M059J (cell line): ENCODE data around the gene P2RX7. TPM values are rescaled to one million over a fixed set of nuclear protein-coding genes. Genes with fewer than 3 reads are reported as not detected.
"Not testable (repeated sequence)": the region's sequence is repeated elsewhere in the genome, so short reads cannot be mapped to it uniquely, and the experiment has no call there.

Experiments
- DNase-seq: peaks from one replicate; pipeline ENCODE4 v3.0.0-alpha.2; 2012; ENCODE audit warnings: low read depth
- total RNA-seq: library from RNA; depleted of rRNA; stranded (reverse); fragments of >200 nt; shearing (Covaris generic); gene quantifications from 2 replicates; pipeline ENCODE4 v1.2.3, GENCODE V29; 2014

The P2RX7 gene
- total RNA-seq, 1 experiment from 2014 or later, result 6.1 TPM

DNA sequence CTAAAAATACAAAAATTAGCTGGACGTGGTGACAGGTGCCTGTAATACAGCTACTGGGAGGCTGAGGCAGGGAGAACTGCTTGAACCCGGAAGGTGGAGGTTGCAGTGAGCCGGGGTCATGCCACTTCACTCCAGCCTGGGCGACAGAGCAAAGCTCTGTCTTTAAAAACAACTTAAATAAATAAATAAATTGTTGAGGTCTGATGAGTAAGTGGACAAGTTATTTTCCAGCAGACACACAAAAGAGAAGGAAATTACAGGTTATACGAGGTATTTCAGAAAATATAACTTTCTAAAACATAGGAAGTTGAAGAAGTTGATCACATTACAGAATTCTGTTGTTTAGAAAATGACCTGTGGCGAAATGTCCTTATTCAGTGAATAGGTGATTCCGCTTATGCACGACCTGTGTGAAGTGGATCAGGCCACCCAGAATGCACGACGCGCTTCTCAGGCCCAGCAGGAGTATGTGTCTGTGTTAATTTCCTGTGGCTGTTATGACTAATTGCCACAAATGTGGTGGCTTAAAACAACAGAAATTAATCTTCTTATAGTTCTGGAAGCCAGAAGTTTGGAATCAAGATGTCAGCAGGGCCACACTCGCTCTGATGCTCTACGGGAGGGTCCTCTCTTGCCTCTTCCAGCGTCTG lies 38.1 kb downstream of the P2RX7 start:
- DNase-seq, result peak; percentile 82

- DNase-seq, result no peak
Observed at GRCh38 chr12:121172145-121172544, 39.5 kb downstream of the P2RX7 start.

DNA sequence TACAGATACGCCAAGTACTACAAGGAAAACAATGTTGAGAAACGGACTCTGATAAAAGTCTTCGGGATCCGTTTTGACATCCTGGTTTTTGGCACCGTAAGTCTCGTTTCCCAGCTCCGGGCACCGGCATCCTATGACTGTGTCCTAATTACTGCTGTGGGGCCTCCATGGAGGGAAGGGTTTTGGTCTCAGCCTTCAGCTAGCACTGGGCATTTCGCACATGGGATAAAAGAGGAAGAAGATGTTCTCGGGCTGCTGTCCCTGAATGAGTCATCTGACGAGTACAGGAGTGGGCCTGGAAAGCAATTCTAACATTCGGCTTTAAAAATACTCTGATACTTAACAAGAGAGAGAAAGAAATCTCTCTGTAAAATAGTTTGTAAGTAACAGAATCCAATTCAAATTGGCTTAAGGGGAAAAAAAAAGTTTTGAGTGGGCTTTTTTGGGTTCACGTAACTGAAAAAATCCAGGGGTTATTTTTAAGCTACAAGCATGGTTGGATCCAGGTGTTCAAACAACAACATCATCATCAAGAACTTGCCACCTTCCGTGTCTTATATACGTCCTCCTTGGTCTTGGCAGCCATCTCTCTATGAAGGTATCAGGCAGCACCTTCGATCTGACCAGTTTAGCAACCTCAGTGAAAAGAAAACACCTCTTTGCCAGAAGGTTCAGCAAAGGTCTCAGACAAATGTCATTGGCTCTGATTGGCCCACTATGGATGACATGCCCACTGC lies 42.9 kb downstream of the P2RX7 start:
- no peak for DNase-seq

DNA sequence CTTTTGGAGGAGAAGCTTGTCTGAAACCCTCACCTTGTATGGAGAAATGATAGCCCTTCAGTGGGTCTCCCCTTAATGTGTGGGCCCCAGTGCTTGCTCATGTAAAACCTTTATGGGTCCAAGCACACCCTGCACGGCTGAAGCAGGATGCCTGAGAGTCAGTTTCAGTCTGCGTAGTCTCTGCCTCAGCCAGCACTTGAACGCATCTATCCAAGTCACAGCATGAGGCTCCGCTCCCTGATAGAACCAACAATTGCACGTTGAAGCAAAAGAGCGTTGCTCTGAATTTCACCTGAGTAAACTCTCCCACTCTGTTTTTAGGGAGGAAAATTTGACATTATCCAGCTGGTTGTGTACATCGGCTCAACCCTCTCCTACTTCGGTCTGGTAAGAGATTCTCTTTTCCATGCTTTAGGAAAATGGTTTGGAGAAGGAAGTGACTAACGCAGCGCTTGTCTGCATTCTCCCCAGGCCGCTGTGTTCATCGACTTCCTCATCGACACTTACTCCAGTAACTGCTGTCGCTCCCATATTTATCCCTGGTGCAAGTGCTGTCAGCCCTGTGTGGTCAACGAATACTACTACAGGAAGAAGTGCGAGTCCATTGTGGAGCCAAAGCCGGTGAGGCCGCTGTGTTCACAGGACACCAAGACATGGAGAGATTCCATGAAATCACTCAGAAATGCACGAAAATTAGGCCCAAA lies 44.3 kb downstream of the P2RX7 start:
- DNase-seq, result no peak

GRCh38 chr12:121181181-121181580 lies 48.5 kb downstream of the P2RX7 start:
- no peak for DNase-seq

- DNase-seq, result no peak
Observed at GRCh38 chr12:121182222-121182893, 49.7 kb downstream of the P2RX7 start.

- DNase-seq, result no peak
Observed at GRCh38 chr12:121184425-121184824, 51.7 kb downstream of the P2RX7 start.

DNA sequence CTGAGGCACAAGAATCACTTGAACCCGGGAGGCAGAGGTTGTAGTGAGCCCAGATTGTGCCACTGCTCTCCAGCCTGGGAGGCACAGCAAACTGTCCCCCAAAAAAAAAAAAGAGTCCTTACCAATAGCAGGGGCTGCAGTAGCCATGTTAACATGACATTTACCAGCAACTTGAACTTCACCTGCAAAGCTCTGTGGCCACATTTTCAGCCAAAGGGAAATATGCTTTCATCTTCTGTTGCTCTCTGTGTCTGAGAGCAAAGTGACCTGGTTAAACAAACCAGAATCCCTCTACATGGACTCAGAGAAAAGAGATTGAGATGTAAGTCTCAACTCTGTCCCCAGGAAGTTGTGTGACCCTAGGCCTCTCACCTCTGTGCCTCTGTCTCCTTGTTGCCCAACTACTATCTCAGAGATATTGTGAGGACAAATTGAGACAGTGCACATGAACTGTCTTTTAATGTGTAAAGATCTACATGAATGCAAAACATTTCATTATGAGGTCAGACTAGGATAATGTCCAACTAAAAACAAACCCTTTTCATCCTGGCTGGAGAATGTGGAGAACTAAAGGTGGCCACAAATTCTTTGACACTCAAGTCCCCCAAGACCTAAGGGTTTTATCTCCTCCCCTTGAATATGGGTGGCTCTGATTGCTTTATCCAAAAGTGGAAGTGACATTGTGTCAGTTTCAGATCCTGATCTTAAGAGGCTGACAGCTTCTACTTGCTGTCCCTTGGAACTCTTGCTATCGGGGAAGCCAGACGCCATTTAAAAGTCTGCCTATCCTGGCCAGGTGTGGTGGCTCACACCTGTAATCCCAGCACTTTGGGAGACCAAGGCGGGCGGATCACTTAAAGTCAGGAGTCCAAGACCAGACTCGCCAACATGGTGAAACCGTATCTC lies 52.6 kb downstream of the P2RX7 start:
- DNase-seq, result no peak

DNA sequence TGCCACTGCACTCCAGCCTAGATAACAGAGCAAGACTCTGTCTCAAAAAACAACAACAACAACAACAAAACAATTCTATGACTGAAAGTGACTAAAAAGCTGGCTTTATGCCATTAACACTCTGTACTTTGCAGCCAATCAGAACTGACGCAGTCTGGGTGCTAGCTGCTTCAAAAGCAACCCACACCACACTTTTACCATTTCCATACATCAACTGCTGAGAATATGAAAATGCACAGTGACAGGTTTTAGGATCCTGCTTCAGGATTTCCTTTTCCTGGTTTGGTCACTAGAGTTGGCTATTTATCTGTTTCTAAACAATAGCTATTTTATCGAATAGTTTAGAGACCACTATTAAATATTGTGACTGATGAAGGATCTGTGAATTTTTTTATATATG lies 54.1 kb downstream of the P2RX7 start:
- no peak for DNase-seq

- no peak for DNase-seq
Observed at GRCh38 chr12:121187501-121187900, 54.8 kb downstream of the P2RX7 start.

DNA sequence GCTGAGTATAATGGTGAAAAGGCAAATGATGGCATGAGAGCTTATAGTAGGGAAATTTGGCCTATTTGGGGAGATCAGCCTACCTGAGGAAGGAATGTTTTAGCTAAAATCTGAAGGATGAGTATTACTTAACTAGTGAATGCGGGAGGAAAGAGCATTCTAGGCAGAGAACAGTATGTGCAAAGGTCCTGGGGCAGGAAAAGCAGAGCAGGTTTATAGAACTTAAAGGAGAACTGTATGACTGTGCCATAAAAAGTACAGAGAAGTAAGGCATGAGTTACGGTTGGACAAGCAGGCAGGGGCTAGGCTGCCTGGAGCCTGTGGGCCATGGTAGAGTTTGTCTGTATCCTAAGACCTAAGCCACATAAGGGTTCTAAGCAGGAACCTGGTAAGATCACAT lies 55.6 kb downstream of the P2RX7 start:
- no peak for DNase-seq

- DNase-seq, result peak; percentile 27
Observed at GRCh38 chr12:121189131-121189530, 56.5 kb downstream of the P2RX7 start.

- DNase-seq, result no peak
Observed at GRCh38 chr12:121189619-121190155, 57.0 kb downstream of the P2RX7 start.

- DNase-seq, result peak; percentile 94
Observed at GRCh38 chr12:121190523-121191031, 57.9 kb downstream of the P2RX7 start.

- DNase-seq, result no peak
Observed at GRCh38 chr12:121191151-121191550, 58.5 kb downstream of the P2RX7 start.

DNA sequence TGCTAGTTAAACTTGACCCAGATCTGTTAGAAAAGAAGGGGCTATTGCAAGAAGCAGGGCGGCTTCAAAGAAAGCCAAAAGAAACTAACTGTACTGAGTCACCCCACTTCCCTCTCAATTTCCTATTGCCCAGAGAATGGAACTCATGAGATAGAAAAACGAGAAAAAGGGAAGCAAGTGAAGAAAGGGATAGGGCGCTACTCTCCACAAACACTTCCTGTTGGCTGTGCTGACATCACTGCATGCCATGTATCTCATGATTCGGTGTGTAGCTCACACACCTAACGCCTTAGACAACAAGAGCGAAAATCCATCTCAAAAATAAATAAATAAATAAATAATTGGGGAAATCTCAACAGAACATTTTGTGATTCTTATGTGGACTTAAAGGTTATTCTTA lies 64.2 kb downstream of the P2RX7 start:
- no peak for DNase-seq

DNA sequence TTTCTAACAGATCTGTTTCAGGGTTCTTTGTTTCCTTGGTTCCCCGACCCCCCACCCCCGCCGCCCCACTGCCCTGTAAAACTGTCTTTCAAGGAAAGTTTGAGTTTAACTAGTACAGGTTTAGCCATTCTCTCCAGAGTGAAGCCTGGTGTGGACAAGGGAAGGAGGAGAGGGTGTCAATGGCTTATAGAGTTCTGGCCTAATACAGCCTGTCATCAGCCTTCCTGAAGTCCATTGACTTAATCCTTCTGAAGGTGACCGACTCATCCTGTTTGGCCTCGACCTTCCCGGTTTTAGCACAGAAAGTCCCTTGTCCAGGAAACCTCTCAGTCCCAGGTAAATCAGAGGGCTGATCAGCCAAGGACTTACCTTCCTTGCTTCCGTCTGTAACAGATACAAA lies 66.3 kb downstream of the P2RX7 start:
- DNase-seq, result no peak

- not testable (repeated sequence) for DNase-seq
Observed at GRCh38 chr12:121201140-121201539, 68.5 kb downstream of the P2RX7 start.

GRCh38 chr12:121202407-121203355 lies 70.0 kb downstream of the P2RX7 start:
- DNase-seq, result peak; percentile 20

DNA sequence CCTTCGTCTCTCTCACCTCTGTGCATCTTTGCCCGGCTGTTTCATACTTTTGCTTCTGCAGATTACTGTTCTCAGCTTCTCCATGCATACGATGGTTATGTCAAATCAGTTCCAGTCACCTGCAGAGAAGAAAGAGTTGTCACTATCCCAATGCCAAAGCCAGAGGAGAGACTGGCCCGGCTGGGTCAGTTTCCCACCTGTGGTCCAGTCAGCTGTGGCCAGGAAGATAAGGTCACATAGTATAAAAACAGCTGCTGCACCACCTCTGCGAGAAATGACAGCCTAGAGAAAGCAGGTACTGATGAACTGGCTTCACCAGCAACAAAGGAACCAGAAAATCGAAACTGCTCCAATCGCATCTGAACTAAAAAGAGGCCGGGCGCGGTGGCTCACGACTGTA lies 70.8 kb downstream of the P2RX7 start:
- DNase-seq, result no peak
